GM10248 (cell line): ENCODE measurements around the gene DTD2.

Experiments used
- CTCF ChIA-PET: fragments of 300-600 bp; sonication (Branson Sonifier 250); formaldehyde crosslinking; extraction: SDS; loops from one replicate; lab custom pipeline; 2021; ENCODE audit warnings: antibody characterized with exemption; lab: Yijun Ruan, JAX
- POLR2A ChIA-PET: fragments of 350-650 bp; sonication (Branson Sonifier 250); formaldehyde crosslinking; extraction: SDS; loops from one replicate; lab custom pipeline; 2020; ENCODE audit warnings: antibody characterized with exemption; lab: Yijun Ruan, JAX
- DNase-seq: peaks from one replicate; pipeline ENCODE4 v3.0.0; 2012; ENCODE audit errors: extremely low spot score
- CTCF ChIP-seq: IDR thresholded peaks from 2 replicates; pipeline ENCODE4 v1.5.1; 2012; ENCODE audit warnings: mild to moderate bottlenecking, low read depth; ENCODE audit errors: extremely low read depth, missing control alignments, control extremely low read depth

Gene DTD2

GRCh38 chr14:31435276-31435675, 22.0 kb downstream of the DTD2 start:
- ChIA-PET POLR2A (interaction anchor here (0.8 kb wide), 1 partner anchor 15 kb away, joined by 3 read pairs; the partner anchor contains the start of gene HEATR5A), CTCF (interaction anchor here (1.4 to 2.3 kb wide), 4 partner anchors 14 to 23 kb away, joined by 4 to 10 read pairs (median 6); partner anchors contain the start of gene HEATR5A)
- no peak for TF ChIP-seq CTCF
- no peak for DNase-seq

GRCh38 chr14:31430634-31431264, 26.6 kb downstream of the DTD2 start:
- ChIA-PET POLR2A (no interaction called here), CTCF (interaction anchor here (1.5 kb wide), 1 partner anchor 22 kb away, joined by 4 read pairs; no protein-coding TSS in a partner anchor)
- no peak for DNase-seq
- no peak for TF ChIP-seq CTCF

GRCh38 chr14:31429791-31430190, 27.5 kb downstream of the DTD2 start:
- no peak for TF ChIP-seq CTCF
- no peak for DNase-seq
- ChIA-PET CTCF (interaction anchor here (1.1 to 1.3 kb wide), 3 partner anchors 9 to 24 kb away, joined by 3 to 5 read pairs (median 4); partner anchors contain the start of gene HEATR5A), POLR2A (no interaction called here)

GRCh38 chr14:31428011-31428410, 29.3 kb downstream of the DTD2 start:
- POLR2A ChIA-PET: no interaction called here
- no peak for DNase-seq
- CTCF ChIA-PET: interaction anchor here (1.1 to 1.4 kb wide), 2 partner anchors 18 to 30 kb away, joined by 3 to 4 read pairs; partner anchors contain the start of gene DTD2
- TF ChIP-seq CTCF: no peak

GRCh38 chr14:31426663-31427062, 30.6 kb downstream of the DTD2 start:
- ChIA-PET CTCF (interaction anchor here (1.6 kb wide), 1 partner anchor 13 kb away, joined by 3 read pairs; no protein-coding TSS in a partner anchor), POLR2A (no interaction called here)
- TF ChIP-seq CTCF: no peak
- DNase-seq: no peak

GRCh38 chr14:31425905-31426304, 31.4 kb downstream of the DTD2 start:
- ChIA-PET POLR2A (interaction anchor here (0.6 kb wide), 1 partner anchor 621 kb away, joined by 3 read pairs; no protein-coding TSS in a partner anchor), CTCF (interaction anchor here (1.6 kb wide), 1 partner anchor 12 kb away, joined by 3 read pairs; no protein-coding TSS in a partner anchor)

More at GRCh38 chr14:31425905-31426304, 31.4 kb downstream of the DTD2 start:
- TF ChIP-seq CTCF: no peak
- DNase-seq: no peak
